GM18511 (cell line): ENCODE data around the gene MYOZ3.

Experiments
- ATAC-seq: cut with Tn5 transposase; IDR thresholded peaks from one replicate; pipeline ENCODE4 v1.9.1; 2021; ENCODE audit warnings: mild to moderate bottlenecking, moderate library complexity; ENCODE audit not compliant: unreplicated experiment

The MYOZ3 gene, protein sequence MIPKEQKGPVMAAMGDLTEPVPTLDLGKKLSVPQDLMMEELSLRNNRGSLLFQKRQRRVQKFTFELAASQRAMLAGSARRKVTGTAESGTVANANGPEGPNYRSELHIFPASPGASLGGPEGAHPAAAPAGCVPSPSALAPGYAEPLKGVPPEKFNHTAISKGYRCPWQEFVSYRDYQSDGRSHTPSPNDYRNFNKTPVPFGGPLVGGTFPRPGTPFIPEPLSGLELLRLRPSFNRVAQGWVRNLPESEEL

DNA sequence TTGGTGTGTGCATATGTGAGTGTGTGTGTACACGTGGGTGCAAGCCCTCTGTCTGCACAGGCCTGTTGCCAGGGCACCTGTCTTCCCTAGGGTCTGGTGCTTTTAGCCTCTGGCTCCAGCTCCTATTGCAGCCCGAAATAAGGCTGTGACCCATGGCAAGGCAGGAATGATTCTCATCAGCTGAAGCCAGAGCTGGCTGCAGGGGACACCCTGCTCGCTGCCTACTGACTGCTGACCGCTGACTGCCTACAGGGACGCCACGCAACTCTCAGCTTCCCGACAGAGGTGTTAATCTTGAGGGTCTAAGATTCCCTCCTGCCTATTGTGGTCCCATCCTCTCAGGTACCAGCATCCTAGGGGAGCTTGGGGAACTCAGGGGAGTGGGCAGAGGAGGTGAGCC, at the start of gene MYOZ3:
Gene MYOZ3 (plus strand): TSS at position 166 of the 400 bp plus-strand sequence. CDS start 1,691 bp downstream, outside the sequence.
- no peak for ATAC-seq

GRCh38 chr5:150612405-150612804, 48.6 kb upstream of the MYOZ3 start:
- no peak for ATAC-seq

DNA sequence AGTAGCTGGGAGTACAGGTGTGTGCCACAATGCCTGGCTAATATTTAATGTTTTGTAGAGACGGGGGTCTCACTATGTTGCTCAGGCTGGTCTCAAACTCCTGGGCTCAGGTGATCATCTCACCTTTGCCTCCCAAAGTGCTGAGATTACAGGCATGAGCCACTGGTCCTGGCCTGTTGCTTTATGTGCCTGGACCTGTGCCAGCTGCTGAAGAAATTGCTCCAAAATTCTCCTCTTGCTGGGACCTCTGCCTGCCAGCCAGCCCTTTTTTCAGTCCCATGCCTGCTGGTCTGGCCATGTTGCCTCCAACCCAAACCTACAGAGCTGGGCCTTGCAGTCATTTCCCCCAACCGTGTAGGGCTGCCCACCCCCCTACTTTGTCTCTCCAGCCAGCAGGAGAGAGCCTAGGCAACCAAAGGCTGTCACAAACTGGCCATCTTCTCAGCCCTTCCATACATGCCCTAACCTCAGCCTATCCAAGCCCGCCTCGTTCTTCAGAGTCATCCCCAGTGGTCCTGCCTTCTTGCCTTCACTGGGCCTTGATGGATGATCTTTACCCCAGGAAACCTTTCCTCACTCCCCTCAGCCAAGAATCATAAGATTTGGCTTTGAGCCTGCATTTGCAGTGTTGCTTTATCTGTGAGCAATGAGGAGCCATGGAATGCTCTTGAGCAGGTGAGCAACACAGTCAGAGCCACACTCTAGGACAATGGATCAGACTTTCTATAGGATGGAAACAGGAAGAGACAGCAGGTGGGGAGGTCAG, 48.0 kb upstream of the MYOZ3 start:
- ATAC-seq: no peak

DNA sequence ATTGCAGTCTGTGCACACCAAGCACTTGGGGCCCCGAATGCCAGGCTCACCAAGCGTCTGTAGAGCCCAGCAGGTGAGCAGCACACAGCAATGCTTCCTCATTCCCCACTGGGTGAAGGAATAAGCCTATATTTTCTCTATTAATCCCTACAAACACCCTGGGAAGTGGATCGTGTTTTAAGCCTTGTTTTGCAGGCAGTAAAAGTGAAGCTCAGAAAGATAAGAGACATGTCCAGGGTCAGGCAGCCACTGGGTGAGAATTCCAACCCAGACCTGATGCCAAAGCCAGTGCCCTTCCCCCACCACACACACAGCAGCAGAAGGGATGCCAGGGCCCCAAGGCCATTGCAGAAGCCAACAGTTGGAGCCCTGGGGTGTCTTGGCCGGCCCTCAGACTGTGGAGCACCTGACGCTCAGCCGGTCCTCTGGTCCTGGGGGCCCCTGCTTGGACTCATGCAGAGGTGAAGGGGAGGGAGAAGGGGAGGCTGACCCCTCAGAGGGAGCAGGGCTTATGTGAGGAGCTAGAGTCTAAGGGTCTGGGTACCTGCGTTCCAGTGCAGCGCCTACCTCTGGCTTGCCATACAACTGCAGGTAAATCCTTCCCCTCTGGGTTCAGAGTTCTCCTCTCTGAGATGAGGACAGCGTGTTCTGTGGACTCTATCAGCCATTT, 46.9 kb upstream of the MYOZ3 start:
- ATAC-seq: no peak

GRCh38 chr5:150614661-150615060, 46.4 kb upstream of the MYOZ3 start:
- ATAC-seq: no peak

DNA sequence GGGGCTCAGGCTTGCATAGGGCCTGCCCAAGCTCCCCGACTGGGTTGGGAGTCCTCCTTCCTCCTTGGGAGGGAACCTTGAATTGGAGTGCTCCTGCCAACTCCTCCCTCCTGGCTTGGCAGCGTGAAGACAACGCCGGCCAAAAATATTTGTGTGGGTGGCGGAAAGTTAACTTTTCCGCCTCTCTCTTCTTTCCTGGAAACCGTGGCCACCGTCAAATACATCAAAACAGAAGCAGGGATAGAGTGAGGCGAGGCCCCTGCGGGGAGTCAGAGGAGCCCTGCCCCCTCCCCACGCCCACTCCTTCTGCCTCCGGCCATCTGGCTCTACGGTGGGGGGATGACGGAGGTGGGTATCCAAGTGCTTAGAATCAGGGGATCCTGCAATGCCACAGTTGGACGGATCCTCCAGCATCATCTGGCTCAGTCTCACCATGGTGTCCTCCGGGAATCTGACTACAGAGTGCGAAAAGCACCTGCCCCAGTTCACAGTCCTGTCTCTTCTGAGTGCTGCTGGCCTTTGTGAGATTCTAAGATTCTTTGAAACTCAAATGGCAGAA, 45.8 kb upstream of the MYOZ3 start:
- no peak for ATAC-seq

- ATAC-seq: no peak
Observed at GRCh38 chr5:150616024-150616470, 45.0 kb upstream of the MYOZ3 start.

DNA sequence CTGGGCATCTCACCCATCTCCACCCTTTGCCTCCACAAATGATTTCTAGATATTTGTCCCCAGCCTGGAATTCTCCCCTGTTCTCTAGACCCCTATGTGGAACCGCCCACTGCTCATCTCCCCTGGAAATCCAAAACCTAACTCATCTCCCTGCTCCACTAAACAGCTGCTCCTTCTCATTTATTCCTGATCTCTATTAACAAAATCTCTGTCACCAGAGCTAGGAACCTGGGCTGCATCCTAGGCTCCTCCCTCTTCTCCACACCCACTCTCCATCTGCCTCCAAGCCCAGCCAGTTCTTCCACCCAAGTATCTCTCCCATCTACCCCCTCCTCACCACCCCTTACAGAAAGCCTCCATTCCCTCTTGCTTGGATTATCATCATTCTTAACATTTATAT, 44.5 kb upstream of the MYOZ3 start:
- ATAC-seq: no peak

DNA sequence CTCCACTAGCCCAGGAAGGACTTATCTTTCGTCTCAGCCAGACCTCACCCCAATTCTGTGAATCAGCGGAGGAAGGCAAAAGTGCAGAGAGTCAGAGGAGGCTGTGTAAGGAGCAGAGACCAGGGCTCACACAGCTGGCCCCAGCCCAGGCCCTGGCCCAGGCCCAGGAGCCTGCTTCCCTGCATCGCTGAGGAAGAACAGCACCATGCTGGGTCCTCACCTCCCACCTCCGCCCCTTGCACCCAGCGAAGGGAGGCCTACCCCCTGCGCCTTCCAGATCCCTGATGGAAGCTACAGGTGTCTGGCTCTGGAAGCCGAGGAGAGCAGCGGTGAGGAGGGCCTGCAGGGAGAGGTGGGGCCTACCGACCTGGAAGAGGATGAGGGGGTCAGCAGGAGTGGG, 42.9 kb upstream of the MYOZ3 start:
- no peak for ATAC-seq

- ATAC-seq: no peak
Observed at GRCh38 chr5:150618588-150619281, 42.3 kb upstream of the MYOZ3 start.

DNA sequence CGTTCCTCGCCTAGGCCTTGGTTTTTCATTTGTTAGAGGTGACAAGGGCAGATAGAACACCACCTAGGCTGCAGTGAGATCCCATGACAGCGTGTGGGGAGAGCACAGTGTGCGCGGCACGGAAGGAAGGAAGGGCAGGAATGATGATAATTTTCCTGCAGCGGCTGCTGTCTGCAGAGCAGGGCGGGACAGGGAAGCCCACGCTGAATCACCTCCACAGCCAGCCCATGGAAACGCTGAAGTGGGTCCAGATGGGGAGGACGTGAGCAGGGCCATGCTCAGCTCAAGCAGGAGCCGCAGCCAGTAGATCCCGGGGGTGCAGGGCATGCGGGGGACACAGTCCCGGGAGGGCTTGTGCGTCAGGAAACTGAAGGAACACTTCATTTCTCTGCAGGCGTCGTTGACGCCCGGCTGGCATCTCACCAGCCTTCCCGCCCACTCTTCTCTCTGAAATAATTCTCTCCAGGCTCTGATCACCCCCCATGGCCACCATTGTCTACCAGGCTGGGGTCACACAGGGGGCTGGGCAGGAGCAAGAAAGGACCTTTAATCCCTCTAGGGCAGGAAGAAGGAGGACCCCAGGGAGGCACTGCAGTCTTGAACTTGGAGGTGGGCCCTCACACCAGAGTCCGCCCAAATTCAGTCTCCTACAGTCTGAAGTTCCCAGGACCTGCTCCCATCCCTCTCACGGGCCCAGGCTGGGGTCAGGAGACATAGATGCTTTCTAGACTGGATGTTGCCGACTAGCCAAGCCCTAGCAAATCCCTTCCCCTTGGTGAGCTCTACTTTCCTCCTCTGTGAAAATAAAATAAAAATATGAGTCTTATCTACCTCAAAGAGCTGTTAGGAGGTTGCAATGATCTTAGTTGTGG, 41.5 kb upstream of the MYOZ3 start:
- no peak for ATAC-seq

- ATAC-seq: no peak
Observed at GRCh38 chr5:150621301-150621700, 39.8 kb upstream of the MYOZ3 start.

DNA sequence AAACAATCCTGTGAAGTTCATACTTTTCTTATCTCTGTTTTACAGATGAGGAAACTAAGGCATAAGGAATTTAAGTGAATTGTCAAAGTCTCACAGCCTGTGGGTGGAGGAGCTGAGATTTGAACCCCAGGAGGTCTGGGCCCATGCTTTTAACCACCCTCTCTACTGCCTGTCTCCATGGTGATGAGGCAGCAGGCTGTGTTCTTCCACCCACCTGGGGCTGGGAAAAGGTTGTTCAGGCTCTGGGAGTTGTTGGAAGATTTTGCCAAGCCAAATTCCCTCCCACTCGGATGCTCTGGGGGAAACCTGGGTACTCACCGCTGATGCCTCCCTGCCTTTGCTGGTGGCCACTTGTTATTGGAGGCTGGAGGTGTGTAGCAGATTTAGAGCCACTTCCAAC, 38.9 kb upstream of the MYOZ3 start:
- no peak for ATAC-seq

DNA sequence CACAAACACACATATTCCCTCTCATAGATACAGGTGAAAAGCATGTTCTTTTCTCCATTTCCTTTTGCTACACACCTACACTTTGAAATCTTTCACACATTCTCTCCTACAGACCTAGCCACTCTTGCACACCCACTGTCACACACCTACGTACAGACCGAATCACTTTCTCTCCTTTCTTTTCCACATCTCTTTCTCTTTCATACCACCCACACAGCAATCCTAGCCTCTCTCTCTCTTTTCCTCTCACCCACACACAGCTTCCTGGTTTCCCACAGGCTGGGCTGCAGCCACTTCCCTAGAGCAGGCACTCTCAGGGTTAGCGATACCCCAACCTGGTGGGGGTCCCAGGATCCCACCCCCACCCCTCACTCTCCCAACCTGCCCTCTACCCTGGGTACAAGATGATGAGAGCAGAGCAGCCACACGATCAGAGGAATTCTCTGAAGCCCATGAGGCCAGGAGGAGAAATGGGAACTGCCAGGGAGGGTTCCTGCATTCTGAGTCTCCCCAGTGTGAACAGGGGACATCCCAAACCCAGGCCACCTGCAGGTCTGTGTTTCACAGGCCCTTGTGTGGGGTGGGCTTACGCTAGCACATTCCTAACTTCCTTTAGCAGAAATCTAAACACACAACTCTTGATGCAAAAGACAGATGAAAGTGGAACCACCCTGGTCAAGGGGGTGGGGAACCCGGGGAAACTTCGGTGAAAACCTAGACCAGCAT, 37.7 kb upstream of the MYOZ3 start:
- peak; percentile 20 for ATAC-seq

GRCh38 chr5:150623878-150624216, 37.2 kb upstream of the MYOZ3 start:
- peak; percentile 8 for ATAC-seq

DNA sequence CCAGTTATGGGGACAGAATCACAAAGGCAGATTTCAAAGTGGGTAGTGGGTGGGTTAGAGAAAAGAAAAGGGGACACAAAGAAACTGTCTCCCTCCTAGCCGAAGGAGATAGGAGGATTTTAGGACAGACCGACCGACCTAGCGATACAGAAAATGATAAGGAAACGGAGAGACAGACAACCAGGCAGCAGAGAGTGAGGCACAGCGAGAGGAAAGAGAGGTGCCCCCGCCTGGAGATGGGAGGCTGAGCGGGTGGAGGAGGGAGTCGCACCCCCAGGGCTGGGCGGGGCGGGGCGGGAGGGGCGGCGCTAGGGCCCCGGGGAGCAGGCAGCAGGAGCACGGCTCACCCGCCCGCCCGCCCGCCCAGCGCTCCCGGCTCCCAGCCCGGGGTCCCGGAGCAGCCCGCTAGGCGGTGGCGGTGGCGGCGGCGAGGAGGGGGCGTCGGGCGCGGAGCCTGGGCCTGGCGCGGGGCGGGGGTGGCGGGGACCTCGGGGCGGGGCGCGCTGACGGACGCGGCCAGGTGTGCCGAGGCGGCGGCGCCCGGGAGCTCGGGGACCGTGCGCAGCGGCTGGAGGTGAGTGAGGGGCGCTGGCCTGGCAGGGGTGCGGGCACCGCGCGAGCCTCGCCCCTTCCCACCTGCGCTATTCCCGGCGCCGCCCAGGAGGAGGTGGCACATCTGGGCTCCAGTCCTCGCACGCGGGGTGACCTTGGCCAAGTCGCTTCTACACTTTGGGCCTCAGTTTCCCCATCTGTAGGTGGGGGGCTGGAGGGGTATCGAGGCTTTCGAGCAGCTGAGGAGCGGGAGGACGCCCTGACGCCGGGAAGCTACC, 36.5 kb upstream of the MYOZ3 start:
- ATAC-seq: peak; percentile 44

GRCh38 chr5:150625164-150625535, 35.9 kb upstream of the MYOZ3 start:
- no peak for ATAC-seq

DNA sequence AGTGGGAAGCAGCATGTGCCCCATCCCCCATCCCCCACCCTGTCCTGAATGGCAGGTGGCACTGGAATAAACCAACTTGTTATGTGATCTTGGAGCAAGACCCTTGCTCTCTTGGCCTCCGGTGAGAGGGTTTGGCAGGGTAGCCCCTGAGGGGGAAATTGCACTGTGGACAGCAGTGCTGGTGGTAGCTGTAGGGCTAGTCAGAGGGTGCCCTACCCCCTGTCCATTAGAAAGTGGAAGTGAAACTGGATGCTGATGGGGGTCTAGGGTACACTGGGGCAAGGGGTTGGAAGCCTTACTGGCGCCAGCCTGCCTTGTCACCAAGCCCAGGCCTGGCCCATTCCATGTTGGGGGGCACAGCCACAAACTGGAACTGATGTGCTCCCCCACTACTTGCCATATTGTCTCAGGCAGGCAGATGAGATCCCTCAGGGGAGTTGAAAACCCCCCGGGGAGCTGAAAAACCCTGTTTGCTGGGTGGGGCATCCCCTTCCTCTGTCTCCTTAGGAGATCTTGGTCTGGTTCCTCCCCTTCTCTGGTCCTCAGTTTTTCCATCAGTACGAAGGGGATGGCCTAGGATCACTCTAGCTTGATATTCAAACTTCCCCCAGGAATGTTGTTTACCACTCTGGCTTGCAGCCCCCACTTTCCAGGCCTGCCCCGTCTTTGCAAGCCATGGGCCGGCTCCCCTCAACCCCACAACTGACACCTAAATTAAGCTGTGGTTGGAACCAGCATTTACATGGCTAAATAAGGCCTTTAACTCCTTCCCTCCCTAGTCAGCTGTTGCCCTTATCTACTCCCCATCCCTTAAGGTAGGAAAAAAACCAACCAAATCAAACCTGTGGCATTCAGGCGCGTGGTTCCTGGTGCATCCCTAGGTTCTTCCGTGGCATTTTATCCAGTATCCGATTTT, 35.0 kb upstream of the MYOZ3 start:
- peak; percentile 57 for ATAC-seq
